Heart left ventricle (tissue), 16 donors: Measurements from ENCODE around the gene IGFBP7. TPM values are rescaled to one million over a fixed set of nuclear protein-coding genes. Genes with fewer than 3 reads are reported as not detected.

Experiments used
- ATAC-seq, 4 donors: fragments of 200-7000 bp; cut with Tn5 transposase; one replicate each; pipeline ENCODE4 v1.9.1; 2020 to 2022; ENCODE audit warnings: moderate library complexity in 4 of 4, mild to moderate bottlenecking in 3 of 4, moderate number of reproducible peaks in 1 of 4
- DNase-seq, 5 donors: peaks; one replicate each; pipeline ENCODE4 v3.0.0-alpha.2; 2020
- H3K27ac ChIP-seq, 12 donors: fragments of 200-600 bp; sonication (generic) in 4 of 12; one replicate each; pipeline versions ENCODE4 v1.5.0 to v1.8.0; 2016 to 2022; ENCODE audit warnings: mild to moderate bottlenecking in 2 of 12
- H3K27me3 ChIP-seq, 9 donors: fragments of 200-600 bp; sonication (generic) in 2 of 9; one replicate each; pipeline versions ENCODE4 v1.5.1 to v1.8.0; 2016 to 2022; ENCODE audit warnings: mild to moderate bottlenecking in 3 of 9
- H3K36me3 ChIP-seq, 9 donors: fragments of 200-600 bp; sonication (generic) in 2 of 9; one replicate each; pipeline versions ENCODE4 v1.5.0 to v1.8.0; 2018 to 2022; ENCODE audit warnings: mild to moderate bottlenecking in 2 of 9
- H3K4me1 ChIP-seq, 12 donors: fragments of 200-600 bp; sonication (generic) in 4 of 12; one replicate each; pipeline versions ENCODE4 v1.5.0 to v1.8.0; 2016 to 2022; ENCODE audit warnings: mild to moderate bottlenecking in 3 of 12
- H3K4me3 ChIP-seq, 12 donors: fragments of 200-600 bp; sonication (generic) in 4 of 12; one replicate each; pipeline versions ENCODE4 v1.5.0 to v1.8.0; 2017 to 2022; ENCODE audit warnings: mild to moderate bottlenecking in 9 of 12, moderate library complexity in 4 of 12
- H3K9me3 ChIP-seq, 12 donors: fragments of 200-600 bp; sonication (generic) in 4 of 12; one replicate each; pipeline versions ENCODE4 v1.5.0 to v1.8.0; 2016 to 2022; ENCODE audit warnings: mild to moderate bottlenecking in 1 of 12
- POLR2A ChIP-seq, 2 donors: fragments of 450-650 bp; IDR thresholded peaks; one replicate each; pipeline ENCODE4 v1.6.1; 2017; ENCODE audit warnings: antibody characterized with exemption in 2 of 2, mild to moderate bottlenecking in 2 of 2, moderate library complexity in 2 of 2
- WGBS, 4 donors: extraction: QIAGEN DNeasy Blood & Tissue Kit in 2 of 4; methylation state at CpG; one replicate each; pipeline versions ENCODE4 v1.1.5 to v1.1.7; 2013 to 2018; 5-methylcytosine and 5-hydroxymethylcytosine counted together
- intact Hi-C, 10 donors: fragments of 100-400 bp; cut with DNase I; formaldehyde crosslinking; loops; one replicate each; pipeline versions ENCODE4 v1.11.1 to v1.14.2; 2022
- polyA plus RNA-seq, 2 donors: library from polyadenylated mRNA; stranded (reverse); fragments of 200-250 nt; gene quantifications; one replicate each; pipeline ENCODE4 v1.2.3, GENCODE V29; 2013
- total RNA-seq, 9 donors: library from RNA; depleted of rRNA in 2 of 9; stranded (reverse); fragments of >200 nt in 2 of 9; fragmentation: NEBNext Ultra II Directional in 3 of 9; extraction: Animal tissue kit (Norgen Biotek cat#: 25700) in 3 of 9; gene quantifications; one replicate each; pipeline versions ENCODE4 v1.1.0 to v1.2.4, GENCODE V29; 2016 to 2023
- TF ChIP-seq, protein P1 (sequence below), 12 donors: fragments of 200-600 bp; sonication (generic) in 4 of 12; IDR thresholded peaks; one replicate each; pipeline versions ENCODE4 v1.5.0 to v1.8.0; 2018 to 2022; ENCODE audit warnings: antibody characterized with exemption in 12 of 12, mild to moderate bottlenecking in 5 of 12
- donor health status: ischemic (EF 13 %, LVEDD 7.1; RV severe dilation, severe dysfunction).
- donor health status: healthy with polysubstance abuse.
- donor health status: DM: no; HTN: yes; CAD: no.
- donor health status: DM: no; HTN: no; CAD: no.
- donor health status: ischemic (EF 25% LVEDD 6.9; RV normal size, moderate dysfunction).
- donor health status: ischemic (EF 25% LVEDD 5.7; RV mildly dilated, moderate dysfunction).
- donor health status: healthy.
- donor health status: DM: yes; HTN: yes; CAD: no.
- donor health status: ischemic (EF 35%, LVEDD 5.7; RV mildly dilated, moderate dysfunction).
- donor health status: nonischemic (EF 11% LVEDD 7.7; RV severe dilation, severe dysfunction).
- donor health status: DM: yes; HTN: yes; CAD: no.
- donor health status: PGD.
- donor health status: ischemic (EF 29% LVEDD 5.4; RV normal size, mild dysfunction).
- donor health status: nonischemic (EF 23%, LVEDD 6.1; RV moderate dilation, normal function).

The IGFBP7 gene
- total and polyA plus RNA-seq, 11 donors, result 458 to 1,088 (median 585) TPM

DNA sequence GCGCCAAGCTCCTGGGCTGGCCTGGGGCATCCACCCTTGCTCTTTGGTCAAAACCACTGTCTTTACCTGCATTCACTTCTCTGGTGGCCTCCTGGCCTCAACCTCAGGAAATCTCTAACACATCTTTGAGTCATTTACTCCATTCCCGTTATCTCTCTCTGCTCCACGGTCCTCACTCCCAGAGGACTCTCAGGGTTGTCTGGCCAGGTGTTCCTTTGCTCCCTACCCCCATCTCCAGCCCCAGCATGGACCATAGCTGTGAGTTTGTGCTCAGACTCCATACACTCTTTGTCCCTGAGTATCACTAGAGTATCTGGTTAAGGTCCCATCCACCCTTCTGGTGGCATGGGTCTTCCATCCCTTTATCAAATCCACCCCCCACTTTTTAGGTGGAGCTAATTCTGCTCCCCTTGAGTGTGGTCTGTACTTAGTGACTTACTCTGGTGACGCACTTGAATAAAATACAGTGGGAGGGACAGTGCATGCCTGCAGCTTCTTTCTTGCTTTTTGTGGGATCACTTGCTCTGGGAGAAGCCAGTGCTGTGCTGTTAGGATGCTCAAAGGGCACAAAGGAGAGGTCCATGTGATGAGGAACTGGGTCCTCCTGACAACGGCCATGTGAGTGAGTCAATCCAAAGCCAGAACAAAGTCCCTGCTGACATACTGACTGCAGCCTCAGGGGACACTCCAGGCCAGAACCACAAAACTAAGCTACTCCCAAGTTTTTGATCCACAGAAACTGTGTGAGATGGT lies 44.3 kb downstream of the IGFBP7 start:
- no peak for TF ChIP-seq POLR2A (IDR thresholded peaks at IDR 0.05)
- TF ChIP-seq, protein P1, sequence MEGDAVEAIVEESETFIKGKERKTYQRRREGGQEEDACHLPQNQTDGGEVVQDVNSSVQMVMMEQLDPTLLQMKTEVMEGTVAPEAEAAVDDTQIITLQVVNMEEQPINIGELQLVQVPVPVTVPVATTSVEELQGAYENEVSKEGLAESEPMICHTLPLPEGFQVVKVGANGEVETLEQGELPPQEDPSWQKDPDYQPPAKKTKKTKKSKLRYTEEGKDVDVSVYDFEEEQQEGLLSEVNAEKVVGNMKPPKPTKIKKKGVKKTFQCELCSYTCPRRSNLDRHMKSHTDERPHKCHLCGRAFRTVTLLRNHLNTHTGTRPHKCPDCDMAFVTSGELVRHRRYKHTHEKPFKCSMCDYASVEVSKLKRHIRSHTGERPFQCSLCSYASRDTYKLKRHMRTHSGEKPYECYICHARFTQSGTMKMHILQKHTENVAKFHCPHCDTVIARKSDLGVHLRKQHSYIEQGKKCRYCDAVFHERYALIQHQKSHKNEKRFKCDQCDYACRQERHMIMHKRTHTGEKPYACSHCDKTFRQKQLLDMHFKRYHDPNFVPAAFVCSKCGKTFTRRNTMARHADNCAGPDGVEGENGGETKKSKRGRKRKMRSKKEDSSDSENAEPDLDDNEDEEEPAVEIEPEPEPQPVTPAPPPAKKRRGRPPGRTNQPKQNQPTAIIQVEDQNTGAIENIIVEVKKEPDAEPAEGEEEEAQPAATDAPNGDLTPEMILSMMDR (IDR thresholded peaks at IDR 0.05), result no peak
- no peak for DNase-seq
- ATAC-seq, result peak; percentile 7 to 20 (median 10)
- H3K4me3 ChIP-seq, result peak overlapping the region in 4 of 12 donors; percentile 4 to 23 (median 15)
- intact Hi-C loops, result loop anchor here in 2 of 10 donors (5.0 kb wide), 1 partner anchor 36 kb away; no protein-coding TSS in a partner anchor
- peaks cover 0 to 11% (median 5%) of the 10 kb centered on the region in 9 donors for H3K36me3 ChIP-seq
- H3K27me3 ChIP-seq, result no peaks in the 10 kb centered on the region
- peak overlapping the region; percentile 47 to 87 (median 76) for H3K27ac ChIP-seq
- peaks cover 18 to 98% (median 81%) of the 10 kb centered on the region in 12 donors for H3K4me1 ChIP-seq
- WGBS, 4 donors, result 49 to 64% (median 55%) methylated on average over 5 of the region's 5 CpGs
- no peaks in the 10 kb centered on the region for H3K9me3 ChIP-seq

DNA sequence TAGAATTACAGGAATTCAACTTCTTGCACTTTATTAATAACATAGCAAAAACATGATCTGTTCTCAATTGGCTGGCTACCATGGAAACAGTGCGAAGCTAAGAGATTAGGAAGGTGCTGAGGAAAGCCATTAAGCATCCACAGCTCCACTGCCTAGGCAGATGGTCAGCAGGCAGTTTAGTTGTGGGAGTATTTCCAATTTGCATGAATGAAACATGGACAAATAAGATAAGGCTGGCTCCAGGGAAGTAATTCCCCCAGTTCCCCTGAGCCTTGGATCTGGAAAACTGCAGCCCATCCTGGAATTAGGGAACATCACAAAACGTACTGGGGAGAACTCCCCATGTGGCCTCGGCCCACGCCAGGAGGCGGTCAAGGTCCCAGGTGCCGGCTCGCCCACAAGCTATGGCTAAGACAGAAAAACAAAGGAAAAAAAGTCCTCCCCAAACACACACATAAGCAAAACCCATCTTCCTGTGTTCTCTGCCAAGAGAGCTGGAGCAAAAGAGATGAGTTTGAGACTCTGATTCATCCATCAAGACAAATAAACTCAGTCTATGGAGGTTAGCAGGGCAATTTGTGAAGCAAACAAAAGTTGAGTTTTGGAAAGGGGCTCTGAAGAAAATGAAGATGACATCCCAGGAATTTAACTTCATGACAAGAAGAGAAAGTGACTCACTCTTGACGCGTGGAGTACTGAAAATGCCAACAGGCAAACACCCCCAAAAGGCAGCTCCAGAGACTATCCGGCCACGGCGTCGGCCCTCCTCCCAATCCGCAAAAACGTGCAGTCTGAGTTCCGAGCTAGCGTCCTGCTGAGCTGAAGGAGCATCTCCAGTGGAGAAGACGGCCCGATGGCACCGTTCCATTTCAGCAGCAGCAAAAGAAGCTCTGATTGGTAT lies 45.1 kb downstream of the IGFBP7 start:
- no peak for TF ChIP-seq POLR2A (IDR thresholded peaks at IDR 0.05)
- TF ChIP-seq, protein P1 (IDR thresholded peaks at IDR 0.05), result no peak
- DNase-seq, result peak; percentile 55 to 81 (median 68)
- peak overlapping the region in 5 of 12 donors; percentile 4 to 23 (median 10) for H3K4me3 ChIP-seq
- H3K27me3 ChIP-seq, result no peaks in the 10 kb centered on the region
- H3K4me1 ChIP-seq, result peaks cover 18 to 98% (median 84%) of the 10 kb centered on the region in 12 donors
- 26 to 55% (median 35%) methylated on average over 20 of the region's 20 CpGs for WGBS, 4 donors
- peak overlapping the region; percentile 47 to 87 (median 76) for H3K27ac ChIP-seq
- H3K36me3 ChIP-seq, result peaks cover 0 to 15% (median 6%) of the 10 kb centered on the region in 9 donors
- peak; percentile 64 to 78 (median 74) for ATAC-seq
- H3K9me3 ChIP-seq, result no peaks in the 10 kb centered on the region
- intact Hi-C loops, result loop anchor here in 2 of 10 donors (5.0 kb wide), 1 partner anchor 37 kb away; no protein-coding TSS in a partner anchor

DNA sequence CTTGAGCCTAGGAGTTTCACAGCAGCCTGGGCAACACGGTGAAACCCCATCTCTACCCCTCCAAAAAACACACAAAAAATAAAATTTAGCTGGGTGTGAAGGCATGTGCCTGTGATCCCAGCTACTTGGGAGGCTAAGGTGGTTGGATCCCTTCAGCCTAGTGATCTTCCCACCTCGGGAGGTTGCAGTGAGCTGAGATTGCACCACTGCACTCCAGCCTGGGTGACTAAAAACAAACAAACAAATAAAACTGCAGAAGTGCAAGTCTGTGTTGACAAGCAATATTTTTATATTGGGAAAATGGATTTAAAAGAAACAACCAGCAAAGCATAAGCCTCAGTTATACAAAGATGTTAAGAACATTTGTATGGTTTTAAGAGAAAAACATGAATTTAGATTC lies 46.1 kb downstream of the IGFBP7 start:
- no peaks in the 10 kb centered on the region for H3K9me3 ChIP-seq
- peaks cover 0 to 15% (median 6%) of the 10 kb centered on the region in 9 donors for H3K36me3 ChIP-seq
- peaks cover 18 to 94% (median 82%) of the 10 kb centered on the region in 12 donors for H3K4me1 ChIP-seq
- intact Hi-C loops, result no loop called here
- H3K4me3 ChIP-seq, result no peak overlapping the region
- H3K27ac ChIP-seq, result peak overlapping the region in 11 of 12 donors; percentile 47 to 87 (median 77)
- TF ChIP-seq, protein P1 (IDR thresholded peaks at IDR 0.05), result no peak
- TF ChIP-seq POLR2A (IDR thresholded peaks at IDR 0.05), result no peak
- DNase-seq (no peak), ATAC-seq (no peak)
- H3K27me3 ChIP-seq, result no peaks in the 10 kb centered on the region
- WGBS, 4 donors, result 59 to 78% (median 67%) methylated on average over 2 of the region's 2 CpGs
